ENCODE measurements around the gene CCSER1. TPM values are rescaled to one million over a fixed set of nuclear protein-coding genes. Genes with fewer than 3 reads are reported as not detected.

Gene CCSER1
- total RNA-seq, 1 experiment from 2014 or later, result 4.1 TPM

DNA sequence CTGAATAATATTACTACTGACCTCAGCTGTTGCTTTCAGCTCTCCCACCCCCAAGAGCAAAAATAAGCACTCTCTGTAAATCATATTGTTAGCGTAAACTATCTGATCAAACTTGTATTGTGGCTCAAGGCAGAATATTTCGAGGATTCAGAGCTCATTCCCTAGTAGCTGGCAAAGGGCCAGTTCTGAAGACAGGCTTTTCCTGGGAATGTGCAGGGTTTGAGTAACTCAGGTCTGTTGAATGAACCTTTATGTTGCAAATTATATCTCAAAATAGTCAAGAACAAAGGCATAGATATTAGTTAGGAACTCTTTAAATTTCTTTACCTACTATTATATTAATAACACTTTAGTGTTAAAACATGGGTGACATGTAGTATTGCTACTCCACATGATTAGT, 454.9 kb downstream of the CCSER1 start:
- Histone ChIP-seq H3K9me3 (no peaks in the 10 kb centered on the region), H3K36me3 (ENCODE audit: control insufficient read depth, insufficient read depth, low read length) (no peaks in the 10 kb centered on the region), H3K27me3 (replicated peaks; ENCODE audit: control insufficient read depth, insufficient read depth, low read length) (no peaks in the 10 kb centered on the region), H3K4me1 (no peaks in the 10 kb centered on the region), H3K4me3 (ENCODE audit: low read depth, low read length) (no peak overlapping the region)
- Mint-ChIP-seq H3K9me3 (ENCODE audit: unreplicated experiment) (no peaks in the 10 kb centered on the region), H3K4me3 (ENCODE audit: unreplicated experiment) (no peak overlapping the region), H3K4me1 (ENCODE audit: low read depth, unreplicated experiment) (no peaks in the 10 kb centered on the region), H3K27me3 (ENCODE audit: insufficient read depth, unreplicated experiment) (no peaks in the 10 kb centered on the region), H3K36me3 (ENCODE audit: insufficient read depth, unreplicated experiment) (no peaks in the 10 kb centered on the region), H3K27ac (ENCODE audit: unreplicated experiment) (no peak overlapping the region)
- intact Hi-C loops (cut with micrococcal nuclease; ENCODE audit: unreplicated experiment), result no loop called here
- TF ChIP-seq, protein P1, sequence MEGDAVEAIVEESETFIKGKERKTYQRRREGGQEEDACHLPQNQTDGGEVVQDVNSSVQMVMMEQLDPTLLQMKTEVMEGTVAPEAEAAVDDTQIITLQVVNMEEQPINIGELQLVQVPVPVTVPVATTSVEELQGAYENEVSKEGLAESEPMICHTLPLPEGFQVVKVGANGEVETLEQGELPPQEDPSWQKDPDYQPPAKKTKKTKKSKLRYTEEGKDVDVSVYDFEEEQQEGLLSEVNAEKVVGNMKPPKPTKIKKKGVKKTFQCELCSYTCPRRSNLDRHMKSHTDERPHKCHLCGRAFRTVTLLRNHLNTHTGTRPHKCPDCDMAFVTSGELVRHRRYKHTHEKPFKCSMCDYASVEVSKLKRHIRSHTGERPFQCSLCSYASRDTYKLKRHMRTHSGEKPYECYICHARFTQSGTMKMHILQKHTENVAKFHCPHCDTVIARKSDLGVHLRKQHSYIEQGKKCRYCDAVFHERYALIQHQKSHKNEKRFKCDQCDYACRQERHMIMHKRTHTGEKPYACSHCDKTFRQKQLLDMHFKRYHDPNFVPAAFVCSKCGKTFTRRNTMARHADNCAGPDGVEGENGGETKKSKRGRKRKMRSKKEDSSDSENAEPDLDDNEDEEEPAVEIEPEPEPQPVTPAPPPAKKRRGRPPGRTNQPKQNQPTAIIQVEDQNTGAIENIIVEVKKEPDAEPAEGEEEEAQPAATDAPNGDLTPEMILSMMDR (IDR thresholded peaks at IDR 0.05; ENCODE audit: insufficient read depth in 1 of 2, low read depth in 1 of 2, low read length in 1 of 2, severe bottlenecking in 1 of 2, unreplicated experiment in 1 of 2), result no peak
- ChIA-PET POLR2A (no interaction called here), CTCF (no interaction called here)
- BruUV-seq (replicated peaks), result no TSS peak
- DNase-seq, result no peak

DNA sequence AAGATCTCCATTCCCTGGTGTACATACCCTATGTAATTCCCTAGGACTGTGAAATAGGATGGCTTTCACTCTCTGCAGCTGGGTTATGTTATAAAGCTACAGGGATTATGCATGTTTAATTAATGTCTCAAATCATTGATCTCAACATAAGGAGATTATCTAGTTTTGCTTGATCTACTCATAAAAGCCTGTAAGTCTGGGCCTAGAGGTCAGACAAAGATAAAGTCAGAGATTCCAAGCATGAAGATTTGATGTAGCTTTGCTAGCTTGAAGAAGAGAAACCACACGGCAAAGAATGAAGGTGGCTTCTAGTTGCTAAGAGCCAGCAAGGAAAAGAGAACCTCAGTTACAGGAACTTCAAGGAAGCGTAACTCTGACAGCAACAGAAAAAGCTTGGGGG, 456.9 kb downstream of the CCSER1 start:
- no peak overlapping the region for H3K4me3 Mint-ChIP-seq (ENCODE audit: unreplicated experiment)
- H3K9me3 Mint-ChIP-seq (ENCODE audit: unreplicated experiment), result no peaks in the 10 kb centered on the region
- Histone ChIP-seq H3K27me3 (replicated peaks; ENCODE audit: control insufficient read depth, insufficient read depth, low read length) (no peaks in the 10 kb centered on the region), H3K4me3 (ENCODE audit: low read depth, low read length) (no peak overlapping the region), H3K4me1 (no peaks in the 10 kb centered on the region), H3K9me3 (no peaks in the 10 kb centered on the region), H3K36me3 (ENCODE audit: control insufficient read depth, insufficient read depth, low read length) (no peaks in the 10 kb centered on the region)
- no peaks in the 10 kb centered on the region for H3K27me3 Mint-ChIP-seq (ENCODE audit: insufficient read depth, unreplicated experiment)
- no peaks in the 10 kb centered on the region for H3K4me1 Mint-ChIP-seq (ENCODE audit: low read depth, unreplicated experiment)
- TF ChIP-seq, protein P1 (IDR thresholded peaks at IDR 0.05; ENCODE audit: insufficient read depth in 1 of 2, low read depth in 1 of 2, low read length in 1 of 2, severe bottlenecking in 1 of 2, unreplicated experiment in 1 of 2), result no peak
- CTCF ChIA-PET, result no interaction called here
- no TSS peak for BruUV-seq (replicated peaks)
- no peak for DNase-seq
- no peak overlapping the region for H3K27ac Mint-ChIP-seq (ENCODE audit: unreplicated experiment)
- intact Hi-C loops (cut with micrococcal nuclease; ENCODE audit: unreplicated experiment), result no loop called here
- POLR2A ChIA-PET, result no interaction called here
- no peaks in the 10 kb centered on the region for H3K36me3 Mint-ChIP-seq (ENCODE audit: insufficient read depth, unreplicated experiment)

DNA sequence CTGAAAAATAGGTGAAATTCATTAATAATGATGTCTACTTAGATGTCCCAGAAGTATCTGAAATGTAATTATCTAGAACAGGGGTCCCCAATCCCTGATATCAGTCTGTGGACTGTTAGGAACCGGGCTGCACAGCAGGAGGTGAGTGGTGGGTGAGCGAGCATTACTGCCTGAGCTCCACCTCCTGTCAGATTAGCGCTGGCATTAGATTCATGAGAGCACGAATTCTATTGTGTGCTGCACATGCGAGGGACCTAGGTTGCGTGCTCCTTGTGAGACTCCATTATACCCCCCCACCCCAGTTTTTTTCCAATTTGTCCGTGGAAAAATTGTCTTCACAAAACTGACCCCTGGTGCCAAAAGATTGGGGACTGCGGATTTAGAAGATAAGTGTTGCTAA, 458.8 kb downstream of the CCSER1 start:
- H3K27ac Mint-ChIP-seq (ENCODE audit: unreplicated experiment), result no peak overlapping the region
- H3K9me3 ChIP-seq, result no peaks in the 10 kb centered on the region
- TF ChIP-seq, protein P1 (IDR thresholded peaks at IDR 0.05; ENCODE audit: insufficient read depth in 1 of 2, low read depth in 1 of 2, low read length in 1 of 2, severe bottlenecking in 1 of 2, unreplicated experiment in 1 of 2), result no peak
- no peaks in the 10 kb centered on the region for H3K27me3 Mint-ChIP-seq (ENCODE audit: insufficient read depth, unreplicated experiment)
- no peaks in the 10 kb centered on the region for H3K36me3 Mint-ChIP-seq (ENCODE audit: insufficient read depth, unreplicated experiment)
- H3K4me1 ChIP-seq, result no peaks in the 10 kb centered on the region
- intact Hi-C loops (cut with micrococcal nuclease; ENCODE audit: unreplicated experiment), result no loop called here
- no peaks in the 10 kb centered on the region for H3K36me3 ChIP-seq (ENCODE audit: control insufficient read depth, insufficient read depth, low read length)
- no peak overlapping the region for H3K4me3 Mint-ChIP-seq (ENCODE audit: unreplicated experiment)
- DNase-seq, result no peak
- H3K4me3 ChIP-seq (ENCODE audit: low read depth, low read length), result no peak overlapping the region
- CTCF ChIA-PET, result no interaction called here
- no peaks in the 10 kb centered on the region for H3K4me1 Mint-ChIP-seq (ENCODE audit: low read depth, unreplicated experiment)
- no peaks in the 10 kb centered on the region for H3K9me3 Mint-ChIP-seq (ENCODE audit: unreplicated experiment)
- BruUV-seq (replicated peaks), result no TSS peak
- POLR2A ChIA-PET, result no interaction called here
- H3K27me3 ChIP-seq (replicated peaks; ENCODE audit: control insufficient read depth, insufficient read depth, low read length), result no peaks in the 10 kb centered on the region

Measured in Caco-2 (cell line).